ENCODE data around the gene GOSR1.

- no peak for TF ChIP-seq CTCF (IDR thresholded peaks at IDR 0.05; ENCODE audit: low read length)
- TF ChIP-seq EZH2 (optimal IDR thresholded peaks at IDR 0.05; ENCODE audit: low read depth, low read length) = no peak
- no peak for TF ChIP-seq EZH2phosphoT487 (IDR thresholded peaks at IDR 0.05; ENCODE audit: low read length)
These were observed 82.4 kb downstream of the GOSR1 start for GRCh38 chr17:30559656-30560055.
